GM18526 (cell line): ENCODE results near the gene GRAMD1B.

Experiments used
- POLR2A ChIP-seq: IDR thresholded peaks from 3 replicates; pipeline ENCODE4 v1.6.1; 2011; ENCODE audit not compliant: insufficient read length; ENCODE audit errors: extremely low read depth

The GRAMD1B gene

DNA sequence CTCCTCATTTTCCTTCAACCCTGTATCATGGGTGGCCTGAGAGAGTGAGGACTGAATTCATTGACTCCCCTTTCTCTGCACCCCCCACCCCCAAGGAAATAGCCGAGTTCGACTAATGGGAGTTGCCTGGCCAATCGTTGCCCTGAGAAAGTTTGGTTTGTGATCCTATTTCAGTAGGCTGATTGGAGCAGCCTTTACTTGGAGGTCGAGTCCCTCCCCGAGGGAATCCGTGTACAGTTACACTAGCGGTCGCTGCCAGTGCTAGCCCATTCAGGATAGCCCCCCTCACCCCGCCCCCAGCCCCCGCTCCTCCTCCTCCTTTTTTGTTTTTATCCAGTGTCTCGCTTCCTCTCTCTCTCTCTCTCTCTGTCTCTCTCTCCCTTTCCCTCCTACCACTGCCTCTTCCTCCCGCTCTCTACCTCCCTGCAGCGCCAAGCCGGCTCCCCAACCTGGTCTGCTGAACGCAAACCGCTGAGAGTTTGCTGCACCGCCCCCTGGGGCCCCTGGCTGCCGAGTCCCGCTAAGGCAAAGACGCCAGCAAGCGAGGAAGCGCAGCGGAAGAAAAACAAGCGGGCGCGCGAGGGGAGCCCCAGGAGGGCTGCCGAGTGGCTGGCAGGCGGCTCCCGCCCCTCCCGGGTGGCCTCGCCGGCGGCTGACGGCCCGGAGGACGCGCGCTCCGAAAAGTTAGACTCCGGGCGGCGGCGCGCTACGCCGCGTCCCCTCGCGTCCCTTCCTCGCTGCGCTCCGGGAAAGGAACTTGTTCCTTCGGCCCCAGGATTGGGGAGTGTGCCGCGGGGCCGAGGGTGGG is at the start of gene GRAMD1B:
GRAMD1B (plus strand) TSS at position 357 of the 808 bp plus-strand sequence. CDS start 524 bp downstream, outside the sequence.
- no peak for TF ChIP-seq POLR2A

GRCh38 chr11:123381149-123381548 is 48.9 kb upstream of the GRAMD1B start:
- no peak for TF ChIP-seq POLR2A

- no peak for TF ChIP-seq POLR2A
Measured at GRCh38 chr11:123381817-123382554, 48.1 kb upstream of the GRAMD1B start.

- no peak for TF ChIP-seq POLR2A
Measured at GRCh38 chr11:123382555-123383074, 47.5 kb upstream of the GRAMD1B start.

DNA sequence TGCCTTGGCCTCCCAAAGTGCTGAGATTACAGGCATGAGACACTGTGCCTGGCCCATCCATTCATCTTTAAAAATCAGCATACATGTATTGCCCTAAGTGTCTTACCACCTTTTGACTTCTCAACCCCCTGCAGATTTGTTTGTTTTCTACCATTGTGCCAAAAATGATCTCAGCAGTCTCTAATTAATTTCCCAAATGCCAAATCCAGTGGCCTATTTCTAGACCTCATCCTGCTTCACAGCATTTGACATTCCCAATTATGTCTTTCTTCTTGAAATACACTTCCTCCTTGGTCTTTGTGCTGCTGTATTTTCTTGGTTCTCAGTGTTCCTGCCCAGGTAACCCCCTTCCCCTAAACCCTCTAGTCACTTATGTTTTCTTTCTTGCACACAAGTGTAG is 46.0 kb upstream of the GRAMD1B start:
- TF ChIP-seq POLR2A = no peak

DNA sequence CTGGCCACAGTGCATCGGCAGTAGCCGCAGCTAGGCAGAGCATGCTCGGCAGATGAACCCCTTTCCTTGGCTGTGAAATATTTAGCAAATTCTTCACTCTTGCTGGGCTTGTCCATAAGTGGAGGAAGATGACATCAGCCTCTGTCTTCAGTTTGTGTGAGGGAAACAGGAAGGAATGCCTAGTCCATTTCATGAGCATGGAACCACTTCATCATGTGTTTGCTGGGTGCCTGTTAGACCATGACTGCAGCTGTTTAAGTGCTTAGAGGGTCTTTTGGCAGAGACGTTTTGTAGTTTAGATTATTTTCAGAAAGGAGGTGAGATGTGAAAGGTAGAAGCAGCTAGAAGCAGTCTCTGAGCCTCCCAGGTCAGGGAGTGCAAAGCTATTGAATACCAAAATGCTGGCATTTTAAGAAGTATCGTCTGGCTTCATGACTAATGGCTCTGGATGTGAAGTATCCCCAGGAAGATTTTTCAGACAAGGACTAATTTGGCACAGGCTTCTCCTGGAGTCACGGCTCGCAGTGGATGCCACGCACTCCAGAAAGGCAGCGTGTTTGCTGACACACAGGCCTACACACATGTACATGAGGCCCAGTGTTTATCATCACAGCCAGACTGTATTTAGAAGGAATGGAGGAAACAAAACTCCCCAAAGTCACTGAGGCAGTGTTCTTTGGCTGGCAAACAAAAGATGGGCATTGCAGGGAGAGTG is 43.1 kb upstream of the GRAMD1B start:
- TF ChIP-seq POLR2A = no peak

DNA sequence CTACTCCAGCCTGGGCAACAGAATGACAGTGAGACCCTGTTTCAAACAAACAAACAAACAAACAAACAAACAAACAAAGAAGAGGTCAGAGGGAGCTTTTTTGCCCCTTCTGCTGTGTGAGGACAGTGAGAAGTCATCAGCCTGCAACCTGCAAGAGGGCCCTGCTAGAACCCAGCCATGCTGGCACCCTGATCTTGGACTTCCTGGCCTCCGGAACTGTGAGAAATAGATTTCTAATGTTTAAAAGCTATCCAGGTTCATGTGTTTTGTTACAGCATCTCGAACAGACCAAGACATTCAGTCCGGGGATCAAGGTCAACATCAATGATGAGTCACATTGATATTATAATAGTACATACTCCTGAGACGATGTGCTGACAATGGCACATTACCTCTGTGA is 41.4 kb upstream of the GRAMD1B start:
- no peak for TF ChIP-seq POLR2A

DNA sequence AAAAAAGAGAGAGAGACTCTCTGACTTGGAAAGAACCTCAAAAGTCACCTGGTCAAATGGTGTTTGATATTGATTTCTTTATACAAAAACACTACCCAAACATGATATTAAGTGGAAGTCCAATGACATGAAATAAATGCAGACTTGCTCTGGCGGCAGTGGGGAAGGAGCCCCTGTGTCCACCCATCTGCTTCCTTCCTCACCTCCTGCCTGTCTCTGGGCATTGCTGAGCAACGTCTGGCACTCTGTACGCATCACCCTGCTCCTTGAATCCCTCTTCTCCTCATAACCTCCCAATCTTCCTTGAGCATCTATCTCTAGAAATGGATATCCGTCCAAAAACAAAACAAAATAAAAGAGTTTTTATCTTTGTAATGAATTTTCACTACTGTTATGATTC is 39.9 kb upstream of the GRAMD1B start:
- no peak for TF ChIP-seq POLR2A

DNA sequence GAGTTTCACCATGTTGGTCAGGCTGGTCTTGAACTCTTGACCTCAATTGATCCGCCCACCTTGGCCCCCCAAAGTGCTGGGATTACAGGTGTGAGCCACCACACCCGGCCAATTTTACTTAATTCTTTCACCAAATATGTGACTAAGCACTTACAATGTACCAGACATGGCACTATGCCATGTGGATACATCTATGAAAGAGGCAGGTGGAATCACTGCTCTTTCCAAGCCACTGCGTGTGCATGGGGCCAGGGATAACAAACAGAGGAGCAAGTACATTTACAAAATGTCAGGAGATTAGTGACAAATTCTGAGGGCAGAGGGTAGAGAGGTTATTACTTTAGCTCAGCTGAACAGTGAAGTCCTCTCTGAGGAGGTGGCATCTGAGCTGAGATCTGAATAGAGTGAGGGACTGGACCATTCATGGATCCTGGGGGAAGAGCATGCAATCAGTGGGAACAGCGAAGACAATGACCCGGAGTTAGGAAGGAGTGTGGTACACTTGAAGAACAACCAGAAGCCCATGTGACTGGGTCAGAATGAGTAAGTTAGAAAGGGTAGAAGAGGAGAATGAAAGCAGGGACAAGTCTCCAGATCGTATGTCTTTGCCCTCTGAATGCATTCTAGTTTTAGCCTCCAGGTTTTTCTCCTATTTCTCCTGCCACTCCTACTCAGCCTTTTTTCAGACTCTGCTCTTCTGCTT is 38.3 kb upstream of the GRAMD1B start:
- no peak for TF ChIP-seq POLR2A

GRCh38 chr11:123392431-123392830 is 37.6 kb upstream of the GRAMD1B start:
- no peak for TF ChIP-seq POLR2A

DNA sequence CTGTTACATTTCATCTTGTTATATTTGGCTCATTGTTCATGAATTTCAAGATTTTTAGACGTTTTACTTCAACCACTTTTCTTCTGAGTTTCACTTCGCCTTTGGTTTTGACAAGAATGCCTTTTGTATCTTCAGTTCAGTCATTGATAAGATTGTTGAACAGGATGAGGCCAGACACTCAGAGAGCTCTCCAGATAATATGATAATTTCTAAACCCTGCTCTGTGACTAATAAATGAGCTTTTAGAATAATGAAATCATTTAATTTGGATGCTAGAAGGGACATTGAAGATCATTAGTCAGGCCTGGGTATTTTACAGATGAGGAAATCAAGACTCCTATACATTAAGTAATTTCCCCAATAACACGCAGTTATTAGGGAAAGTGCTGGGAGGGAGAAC is 37.2 kb upstream of the GRAMD1B start:
- no peak for TF ChIP-seq POLR2A

GRCh38 chr11:123393312-123393927 is 36.6 kb upstream of the GRAMD1B start:
- TF ChIP-seq POLR2A = no peak

DNA sequence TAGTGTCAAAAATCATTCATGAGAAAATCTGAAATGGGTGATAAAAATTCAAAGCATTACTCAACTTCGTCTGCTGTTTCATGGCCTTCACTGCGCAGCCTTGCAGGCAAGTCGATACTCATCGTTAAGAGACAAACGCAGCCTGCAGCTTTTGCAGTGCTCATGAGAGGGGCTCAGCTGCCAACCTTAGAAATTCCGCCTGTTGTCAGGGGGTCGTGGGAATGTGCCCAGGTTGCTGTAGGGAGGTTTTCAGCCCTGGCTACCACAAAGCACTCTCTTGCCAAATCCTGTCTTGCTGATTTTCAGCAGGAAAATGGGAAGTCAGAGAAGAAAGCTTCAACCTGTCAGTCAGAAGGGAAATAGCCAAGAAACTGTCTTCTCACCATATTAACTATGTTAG is 25.4 kb upstream of the GRAMD1B start:
- no peak for TF ChIP-seq POLR2A

GRCh38 chr11:123405123-123405592 is 24.9 kb upstream of the GRAMD1B start:
- no peak for TF ChIP-seq POLR2A
